Spinal cord (tissue), 10 donors: ENCODE measurements around the gene CERK. TPM values are rescaled to one million over a fixed set of nuclear protein-coding genes. Genes with fewer than 3 reads are reported as not detected.

ENCODE experiments used
- DNase-seq, 6 donors: peaks; one replicate each; pipeline versions ENCODE4 v3.0.0 to v3.0.0-alpha.2; 2013 to 2015; ENCODE audit warnings: low spot score in 6 of 6, low read depth in 4 of 6
- H3K27ac ChIP-seq: one replicate; pipeline ENCODE4 v1.5.1; 2013; ENCODE audit warnings: low read depth, low read length, control low read depth
- H3K27me3 ChIP-seq: one replicate; pipeline ENCODE4 v1.6.1; 2013; ENCODE audit warnings: low read length; ENCODE audit not compliant: control insufficient read depth, insufficient read depth
- H3K36me3 ChIP-seq: one replicate; pipeline ENCODE4 v1.6.1; 2013; ENCODE audit warnings: low read length; ENCODE audit not compliant: control insufficient read depth, insufficient read depth
- H3K4me1 ChIP-seq: one replicate; pipeline ENCODE4 v1.6.1; 2013; ENCODE audit warnings: low read length; ENCODE audit not compliant: control insufficient read depth, insufficient read depth
- H3K4me3 ChIP-seq: one replicate; pipeline ENCODE4 v1.5.1; 2013; ENCODE audit warnings: low read depth, low read length, control low read depth
- H3K9me3 ChIP-seq: one replicate; pipeline ENCODE4 v1.6.1; 2013; ENCODE audit warnings: low read length; ENCODE audit not compliant: control insufficient read depth, insufficient read depth
- WGBS: methylation state at CpG from one replicate; pipeline ENCODE4 v1.1.5; 2013; ENCODE audit warnings: missing lambda C conversion rate; ENCODE audit not compliant: insufficient coverage; 5-methylcytosine and 5-hydroxymethylcytosine counted together
- polyA plus RNA-seq, 2 donors: library from polyadenylated mRNA; unstranded; fragments of 120-200 nt; gene quantifications; one replicate each; pipeline ENCODE4 v1.2.1, GENCODE V29; 2013; ENCODE audit not compliant: insufficient read length in 2 of 2
- total RNA-seq, 2 donors: library from RNA; depleted of rRNA in 1 of 2; stranded (reverse); fragments of 120-200 nt in 1 of 2; fragments of >200 nt in 1 of 2; gene quantifications; one replicate each; pipeline versions ENCODE4 v1.2.3 to v1.2.4, GENCODE V29; 2013 to 2014
- donor health status: healthy.

The CERK gene
- total and polyA plus RNA-seq, 4 donors: 43.1 to 55.3 (median 54.5) TPM

DNA sequence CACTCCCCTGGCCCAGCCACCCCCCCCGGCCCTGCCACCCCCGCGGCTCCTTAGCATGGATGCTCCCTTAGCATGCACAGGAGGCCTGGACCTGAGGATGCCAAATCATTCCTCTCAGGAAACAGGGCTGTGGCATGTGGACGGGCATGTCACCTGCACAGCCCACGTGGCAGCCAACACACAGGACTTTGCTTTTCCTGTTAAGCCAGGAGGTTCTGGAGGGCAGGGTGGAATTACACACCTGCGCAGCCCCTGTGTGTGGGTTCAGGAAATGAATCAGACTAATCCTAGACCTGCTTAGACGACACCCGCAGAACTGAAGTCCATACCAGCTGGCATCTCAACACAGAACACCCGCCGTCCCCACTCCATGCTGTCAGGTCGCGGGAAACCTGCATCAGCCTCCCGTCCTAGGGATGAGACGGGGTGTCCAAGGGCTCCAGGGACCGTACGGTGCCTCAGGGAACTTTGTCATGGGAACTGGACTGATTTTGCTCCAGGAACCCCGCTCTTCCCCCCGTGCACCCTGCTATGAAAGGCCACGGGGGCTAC, 10.2 kb downstream of the CERK start:
- H3K9me3 ChIP-seq: no peaks in the 10 kb centered on the region
- DNase-seq: no peak
- no peak overlapping the region for H3K4me3 ChIP-seq
- no peaks in the 10 kb centered on the region for H3K27me3 ChIP-seq
- WGBS: 95% methylated on average over 16 of the region's 19 CpGs
- peaks cover 32% of the 10 kb centered on the region for H3K4me1 ChIP-seq
- peaks cover 54% of the 10 kb centered on the region for H3K36me3 ChIP-seq
- no peak overlapping the region for H3K27ac ChIP-seq

- WGBS: 100% methylated on average over 3 of the region's 3 CpGs
- H3K9me3 ChIP-seq: no peaks in the 10 kb centered on the region
- H3K36me3 ChIP-seq: peaks cover 60% of the 10 kb centered on the region
- H3K27ac ChIP-seq: no peak overlapping the region
- peaks cover 31% of the 10 kb centered on the region for H3K4me1 ChIP-seq
- DNase-seq: no peak
- no peaks in the 10 kb centered on the region for H3K27me3 ChIP-seq
- H3K4me3 ChIP-seq: no peak overlapping the region
Observed at GRCh38 chr22:46726986-46727317, 11.1 kb downstream of the CERK start.

DNA sequence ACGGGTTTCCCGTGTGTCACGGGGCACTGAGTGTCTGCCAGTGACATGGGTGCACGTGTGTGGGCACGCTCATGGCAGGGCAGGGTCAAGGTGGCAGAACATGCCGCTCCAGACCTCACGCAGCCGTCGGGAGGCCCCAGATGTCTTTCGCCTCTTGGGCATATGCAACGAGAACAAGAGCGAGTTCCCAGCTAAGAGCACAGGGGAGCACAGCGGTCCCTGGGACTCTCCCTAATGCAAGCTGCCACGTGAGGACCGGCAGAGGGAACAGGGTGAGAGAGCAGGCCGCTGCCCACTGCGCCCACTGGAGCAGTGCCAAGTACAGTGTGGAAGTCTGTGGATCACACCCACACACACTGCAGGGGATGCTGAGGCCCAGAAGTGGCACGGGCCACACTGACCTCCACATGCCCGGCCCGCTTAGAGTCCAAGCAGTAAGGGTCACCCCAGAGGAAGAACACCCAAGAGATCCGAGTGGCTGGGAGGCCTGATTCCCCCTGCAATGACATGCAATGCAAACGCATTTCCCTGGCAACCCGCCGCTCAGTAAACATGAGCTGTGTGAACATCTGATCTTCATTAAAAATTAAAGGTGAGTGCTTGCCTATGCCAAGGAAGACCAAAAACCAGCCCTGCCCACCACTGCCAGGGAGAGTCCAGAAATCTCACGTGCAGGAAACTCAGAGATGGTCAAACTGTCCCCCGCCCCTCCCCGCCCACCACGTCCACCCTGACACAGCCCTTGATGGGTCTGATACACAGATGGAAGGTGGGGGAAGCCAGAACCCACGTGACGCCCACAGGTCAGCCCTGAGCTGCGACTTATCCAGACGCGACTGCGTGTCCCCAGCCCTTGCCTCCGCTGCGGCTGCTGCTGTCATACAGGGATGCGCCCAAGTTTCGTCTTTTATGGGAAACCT, 11.7 kb downstream of the CERK start:
- H3K4me3 ChIP-seq: no peak overlapping the region
- no peaks in the 10 kb centered on the region for H3K9me3 ChIP-seq
- H3K36me3 ChIP-seq: peaks cover 57% of the 10 kb centered on the region
- peak in 2 of 6 donors; percentile 47 to 74 for DNase-seq
- no peak overlapping the region for H3K27ac ChIP-seq
- no peaks in the 10 kb centered on the region for H3K27me3 ChIP-seq
- 68% methylated on average over 24 of the region's 38 CpGs for WGBS
- peaks cover 28% of the 10 kb centered on the region for H3K4me1 ChIP-seq

DNA sequence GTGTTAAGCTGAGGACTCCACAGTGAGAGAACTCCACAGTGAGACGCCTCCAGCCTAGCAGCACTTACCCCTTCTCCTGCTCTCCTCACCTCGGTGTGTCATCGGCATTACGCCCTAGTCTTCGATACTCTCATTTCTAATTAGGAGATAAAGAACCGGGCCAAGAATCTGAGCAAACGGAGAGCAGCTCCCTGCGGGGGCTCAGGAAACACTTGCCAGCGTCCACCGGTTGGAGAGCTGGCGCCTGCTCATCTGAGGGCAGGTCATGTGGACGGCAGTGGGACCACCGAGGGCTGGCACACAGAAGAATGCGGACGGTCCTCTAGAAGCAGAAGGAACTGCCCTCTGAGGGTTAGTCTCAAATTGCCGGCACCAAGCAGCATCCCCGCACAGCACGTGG, 13.0 kb downstream of the CERK start:
- Histone ChIP-seq H3K36me3 (peaks cover 54% of the 10 kb centered on the region), H3K27ac (no peak overlapping the region)
- 81% methylated on average over 17 of the region's 18 CpGs for WGBS

GRCh38 chr22:46723882-46724281, 14.2 kb downstream of the CERK start:
- H3K27ac ChIP-seq: no peak overlapping the region
- H3K9me3 ChIP-seq: no peaks in the 10 kb centered on the region
- peaks cover 22% of the 10 kb centered on the region for H3K4me1 ChIP-seq
- H3K27me3 ChIP-seq: no peaks in the 10 kb centered on the region
- DNase-seq: no peak
- WGBS: 96% methylated on average over 8 of the region's 9 CpGs
- H3K36me3 ChIP-seq: peaks cover 63% of the 10 kb centered on the region
- H3K4me3 ChIP-seq: no peak overlapping the region

More for the DNA sequence above, 13.0 kb downstream of the CERK start:
- H3K27me3 ChIP-seq: no peaks in the 10 kb centered on the region
- DNase-seq: no peak
- no peaks in the 10 kb centered on the region for H3K9me3 ChIP-seq
- no peak overlapping the region for H3K4me3 ChIP-seq
- H3K4me1 ChIP-seq: peaks cover 22% of the 10 kb centered on the region

DNA sequence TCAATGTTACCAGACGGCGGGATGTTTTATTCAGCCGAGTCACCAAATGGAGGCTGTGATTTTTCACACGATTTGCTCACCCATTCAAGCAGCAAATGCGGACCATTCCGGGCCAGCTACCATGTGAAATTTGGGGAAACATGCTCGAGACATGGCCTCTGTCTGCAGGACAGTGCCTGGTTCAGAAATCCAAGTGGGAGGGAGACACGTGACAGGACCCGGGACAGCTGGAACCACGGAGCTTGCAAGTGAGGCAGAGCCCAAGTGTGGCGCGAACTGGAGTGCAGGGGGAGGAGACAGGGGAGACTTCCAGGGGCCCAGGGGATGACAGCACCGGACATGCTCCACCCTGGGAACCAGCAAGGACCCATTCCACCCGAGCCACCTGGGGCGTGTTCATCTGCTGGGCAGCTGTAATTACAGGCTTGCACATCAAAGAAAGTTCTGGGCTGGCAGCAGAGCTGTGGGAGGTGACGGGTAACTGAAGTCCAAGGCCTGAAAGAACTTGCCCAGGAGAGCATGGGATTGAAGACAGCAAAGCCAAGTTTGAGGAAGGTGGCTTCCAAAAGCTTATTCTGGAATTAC, 16.5 kb downstream of the CERK start:
- peaks cover 16% of the 10 kb centered on the region for H3K4me1 ChIP-seq
- WGBS: 73% methylated on average over 16 of the region's 16 CpGs
- no peak for DNase-seq
- no peak overlapping the region for H3K4me3 ChIP-seq
- H3K9me3 ChIP-seq: no peaks in the 10 kb centered on the region
- H3K27ac ChIP-seq: no peak overlapping the region
- H3K27me3 ChIP-seq: no peaks in the 10 kb centered on the region
- H3K36me3 ChIP-seq: peaks cover 63% of the 10 kb centered on the region

DNA sequence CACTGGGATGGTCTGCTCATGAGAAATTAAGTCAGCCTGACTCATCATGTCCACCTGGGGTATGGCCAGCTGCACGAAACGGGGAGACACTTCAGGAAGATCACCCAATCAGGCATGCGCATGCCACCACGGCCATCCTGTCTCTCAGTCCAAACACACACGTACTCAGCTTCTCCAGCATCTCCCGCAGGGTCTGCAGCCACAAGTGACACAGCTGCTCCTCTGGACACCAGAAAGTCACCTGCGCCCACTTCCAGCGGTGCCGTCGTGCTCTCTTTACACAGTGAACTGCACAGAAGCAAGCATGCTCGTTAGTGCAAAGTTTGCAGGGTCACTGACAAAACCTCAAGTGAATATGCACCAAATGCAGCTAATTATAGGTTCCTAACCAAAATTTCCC, 18.1 kb downstream of the CERK start:
- Histone ChIP-seq H3K9me3 (no peaks in the 10 kb centered on the region), H3K4me3 (no peak overlapping the region), H3K27ac (no peak overlapping the region), H3K4me1 (peaks cover 4% of the 10 kb centered on the region), H3K36me3 (peaks cover 63% of the 10 kb centered on the region), H3K27me3 (no peaks in the 10 kb centered on the region)
- no peak for DNase-seq
- 93% methylated on average over 11 of the region's 11 CpGs for WGBS

- no peak overlapping the region for H3K4me3 ChIP-seq
- no peaks in the 10 kb centered on the region for H3K27me3 ChIP-seq
- peaks cover 65% of the 10 kb centered on the region for H3K36me3 ChIP-seq
- 71% methylated on average over 1 of the region's 4 CpGs for WGBS
- DNase-seq: no peak
- no peak overlapping the region for H3K27ac ChIP-seq
- H3K4me1 ChIP-seq: no peaks in the 10 kb centered on the region
- H3K9me3 ChIP-seq: no peaks in the 10 kb centered on the region
Observed at GRCh38 chr22:46714550-46714949, 23.5 kb downstream of the CERK start.

DNA sequence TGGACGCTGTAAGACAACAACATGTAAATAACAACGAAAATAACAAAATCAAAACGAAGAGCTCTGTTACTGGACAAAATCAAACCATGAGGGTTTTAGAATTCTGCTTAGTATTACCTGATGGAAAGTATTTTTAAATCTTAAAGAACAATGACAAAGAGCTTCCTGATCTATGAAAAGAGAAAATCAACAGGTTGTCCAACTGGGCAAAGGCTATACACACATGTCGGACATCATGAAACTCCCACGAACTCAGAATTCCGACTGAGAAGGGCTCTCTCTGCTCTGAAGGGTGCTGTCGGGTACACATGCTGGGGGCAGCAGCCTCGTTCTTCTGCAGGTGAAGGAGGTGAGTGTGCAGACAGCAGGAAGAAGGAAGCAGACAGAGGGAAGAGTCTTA, 25.8 kb downstream of the CERK start:
- WGBS: 92% methylated on average over 6 of the region's 8 CpGs
- Histone ChIP-seq H3K36me3 (peaks cover 66% of the 10 kb centered on the region), H3K27ac (no peak overlapping the region), H3K9me3 (no peaks in the 10 kb centered on the region), H3K27me3 (no peaks in the 10 kb centered on the region), H3K4me3 (no peak overlapping the region), H3K4me1 (no peaks in the 10 kb centered on the region)
- no peak for DNase-seq
